Measurements from ENCODE around the gene ARHGEF2. TPM values are rescaled to one million over a fixed set of nuclear protein-coding genes. Genes with fewer than 3 reads are reported as not detected.

ARHGEF2 gene
- total and polyA plus RNA-seq, 2 experiments from 2014 or later, result 30.1 to 46.9 TPM

DNA sequence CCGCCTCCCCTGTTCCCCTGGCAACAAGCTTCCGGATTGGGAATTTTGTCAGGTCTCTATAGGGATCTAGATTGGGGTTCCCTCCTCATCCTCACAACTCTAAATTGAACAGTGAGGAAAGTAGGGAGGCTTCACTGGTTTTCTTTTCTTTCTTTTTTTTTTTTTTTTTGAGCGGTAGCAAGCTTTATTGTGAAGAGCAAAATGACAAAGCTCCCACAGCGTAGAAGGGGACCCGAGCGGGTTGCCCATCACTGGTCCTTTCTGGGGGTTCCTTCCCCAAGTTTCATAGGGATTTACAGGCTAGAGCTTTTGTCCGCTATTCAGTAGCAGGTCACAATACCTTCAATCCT lies 10.3 kb downstream of the ARHGEF2 start:
- Histone ChIP-seq H2AFZ (no peak overlapping the region), H4K20me1 (ENCODE audit: insufficient read depth, poor library complexity, severe bottlenecking) (peaks cover 43% of the 10 kb centered on the region), H3K4me1 (ENCODE audit: insufficient read depth) (peaks cover 3% of the 10 kb centered on the region), H3K9me3 (ENCODE audit: low read depth) (no peaks in the 10 kb centered on the region), H3K4me2 (no peak overlapping the region), H3K4me3 (no peak overlapping the region), H3K9me2 (replicated peaks; ENCODE audit: insufficient read depth) (no peaks in the 10 kb centered on the region), H3K27me3 (no peaks in the 10 kb centered on the region), H3K79me2 (peaks cover 54% of the 10 kb centered on the region), H3K27ac (no peak overlapping the region), H3K36me3 (replicated peaks; ENCODE audit: insufficient read depth, low read depth) (no peaks in the 10 kb centered on the region)
- DNase-seq (ENCODE audit: low spot score), result no peak
- TF ChIP-seq EZH2 (IDR thresholded peaks at IDR 0.05; ENCODE audit: borderline replicate concordance) (no peak), EZH2phosphoT487 (IDR thresholded peaks at IDR 0.05; ENCODE audit: low read depth, severe bottlenecking, unreplicated experiment) (no peak)
- TF ChIP-seq, protein P1, sequence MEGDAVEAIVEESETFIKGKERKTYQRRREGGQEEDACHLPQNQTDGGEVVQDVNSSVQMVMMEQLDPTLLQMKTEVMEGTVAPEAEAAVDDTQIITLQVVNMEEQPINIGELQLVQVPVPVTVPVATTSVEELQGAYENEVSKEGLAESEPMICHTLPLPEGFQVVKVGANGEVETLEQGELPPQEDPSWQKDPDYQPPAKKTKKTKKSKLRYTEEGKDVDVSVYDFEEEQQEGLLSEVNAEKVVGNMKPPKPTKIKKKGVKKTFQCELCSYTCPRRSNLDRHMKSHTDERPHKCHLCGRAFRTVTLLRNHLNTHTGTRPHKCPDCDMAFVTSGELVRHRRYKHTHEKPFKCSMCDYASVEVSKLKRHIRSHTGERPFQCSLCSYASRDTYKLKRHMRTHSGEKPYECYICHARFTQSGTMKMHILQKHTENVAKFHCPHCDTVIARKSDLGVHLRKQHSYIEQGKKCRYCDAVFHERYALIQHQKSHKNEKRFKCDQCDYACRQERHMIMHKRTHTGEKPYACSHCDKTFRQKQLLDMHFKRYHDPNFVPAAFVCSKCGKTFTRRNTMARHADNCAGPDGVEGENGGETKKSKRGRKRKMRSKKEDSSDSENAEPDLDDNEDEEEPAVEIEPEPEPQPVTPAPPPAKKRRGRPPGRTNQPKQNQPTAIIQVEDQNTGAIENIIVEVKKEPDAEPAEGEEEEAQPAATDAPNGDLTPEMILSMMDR (IDR thresholded peaks at IDR 0.05; ENCODE audit: poor library complexity), result no peak
- 84% methylated on average over 7 of the region's 7 CpGs for WGBS (ENCODE audit: low lambda C conversion rate, missing lambda C conversion rate)

DNA sequence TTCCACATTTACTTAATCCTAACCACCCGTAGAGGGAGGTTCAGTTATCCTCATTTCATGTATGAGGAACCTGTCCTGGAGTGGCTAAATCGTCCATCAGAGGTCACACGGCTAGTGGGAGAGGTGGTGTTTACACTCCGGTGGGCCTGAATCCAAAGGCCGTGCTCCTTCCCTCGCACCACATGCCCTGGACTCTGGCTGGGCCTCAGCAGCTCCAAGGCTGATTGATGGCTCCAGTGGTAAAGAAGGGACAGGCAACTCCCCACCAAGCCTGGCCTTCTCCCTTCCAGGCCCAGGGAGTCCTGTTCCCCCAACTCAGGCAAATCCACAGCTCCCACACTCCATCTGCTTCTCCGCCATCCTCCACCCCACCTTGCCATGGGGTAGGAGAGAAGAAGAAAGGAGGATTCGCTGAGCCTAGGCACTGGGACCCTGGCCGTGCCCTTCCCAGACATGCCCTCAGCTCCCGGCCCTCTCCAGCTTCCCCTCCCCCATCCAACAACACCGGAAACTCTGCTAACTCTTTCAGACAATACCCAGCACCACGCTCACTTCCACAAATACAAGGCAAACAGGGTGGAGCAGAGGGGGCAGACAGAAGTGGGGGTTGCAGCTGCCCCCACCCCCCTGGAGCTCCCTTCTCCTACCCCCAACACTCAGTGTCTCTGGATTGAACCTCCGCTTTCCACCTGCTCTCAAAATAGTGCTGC lies 10.9 kb downstream of the ARHGEF2 start:
- Histone ChIP-seq H3K9me3 (ENCODE audit: low read depth) (no peaks in the 10 kb centered on the region), H2AFZ (no peak overlapping the region), H3K36me3 (replicated peaks; ENCODE audit: insufficient read depth, low read depth) (no peaks in the 10 kb centered on the region), H3K4me1 (ENCODE audit: insufficient read depth) (peaks cover under 1% of the 10 kb centered on the region), H4K20me1 (ENCODE audit: insufficient read depth, poor library complexity, severe bottlenecking) (peaks cover 39% of the 10 kb centered on the region), H3K4me2 (no peak overlapping the region), H3K79me2 (peaks cover 49% of the 10 kb centered on the region), H3K4me3 (no peak overlapping the region), H3K9me2 (replicated peaks; ENCODE audit: insufficient read depth) (no peaks in the 10 kb centered on the region), H3K27ac (no peak overlapping the region), H3K27me3 (no peaks in the 10 kb centered on the region)
- 78% methylated on average over 13 of the region's 13 CpGs for WGBS (ENCODE audit: low lambda C conversion rate, missing lambda C conversion rate)
- TF ChIP-seq EZH2phosphoT487 (IDR thresholded peaks at IDR 0.05; ENCODE audit: low read depth, severe bottlenecking, unreplicated experiment), result no peak
- DNase-seq (ENCODE audit: low spot score), result no peak

DNA sequence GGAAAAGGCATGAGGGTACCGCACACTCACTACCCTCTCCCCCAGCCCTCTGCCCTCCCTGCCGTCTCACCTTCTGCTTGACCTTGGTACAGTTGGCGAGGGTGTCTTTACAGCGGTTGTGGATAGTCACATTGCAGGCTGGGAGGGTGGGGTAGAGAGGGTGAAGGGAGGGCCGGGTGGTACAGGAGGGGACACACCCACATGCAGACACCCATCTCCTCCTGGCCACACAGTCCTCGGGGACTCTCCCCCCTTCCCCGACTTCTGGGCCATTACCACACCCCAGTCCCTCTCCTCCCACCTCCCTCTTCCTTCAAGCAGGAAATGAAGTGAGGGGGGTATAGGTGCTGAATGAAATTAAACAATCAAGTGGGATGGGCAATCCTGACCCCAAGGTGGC lies 11.6 kb downstream of the ARHGEF2 start:
- DNase-seq (ENCODE audit: low spot score), result no peak
- H2AFZ ChIP-seq, result no peak overlapping the region
- H3K4me3 ChIP-seq, result no peak overlapping the region
- no peak overlapping the region for H3K27ac ChIP-seq
- peaks cover 32% of the 10 kb centered on the region for H4K20me1 ChIP-seq (ENCODE audit: insufficient read depth, poor library complexity, severe bottlenecking)
- H3K9me2 ChIP-seq (replicated peaks; ENCODE audit: insufficient read depth), result no peaks in the 10 kb centered on the region
- H3K79me2 ChIP-seq, result peaks cover 42% of the 10 kb centered on the region
- TF ChIP-seq EZH2 (IDR thresholded peaks at IDR 0.05; ENCODE audit: borderline replicate concordance), result no peak
- TF ChIP-seq, protein P1 (IDR thresholded peaks at IDR 0.05; ENCODE audit: poor library complexity), result no peak
- H3K4me2 ChIP-seq, result no peak overlapping the region
- WGBS (ENCODE audit: low lambda C conversion rate, missing lambda C conversion rate), result 89% methylated on average over 7 of the region's 7 CpGs
- no peaks in the 10 kb centered on the region for H3K36me3 ChIP-seq (replicated peaks; ENCODE audit: insufficient read depth, low read depth)
- H3K9me3 ChIP-seq (ENCODE audit: low read depth), result no peaks in the 10 kb centered on the region
- no peaks in the 10 kb centered on the region for H3K27me3 ChIP-seq
- no peaks in the 10 kb centered on the region for H3K4me1 ChIP-seq (ENCODE audit: insufficient read depth)

DNA sequence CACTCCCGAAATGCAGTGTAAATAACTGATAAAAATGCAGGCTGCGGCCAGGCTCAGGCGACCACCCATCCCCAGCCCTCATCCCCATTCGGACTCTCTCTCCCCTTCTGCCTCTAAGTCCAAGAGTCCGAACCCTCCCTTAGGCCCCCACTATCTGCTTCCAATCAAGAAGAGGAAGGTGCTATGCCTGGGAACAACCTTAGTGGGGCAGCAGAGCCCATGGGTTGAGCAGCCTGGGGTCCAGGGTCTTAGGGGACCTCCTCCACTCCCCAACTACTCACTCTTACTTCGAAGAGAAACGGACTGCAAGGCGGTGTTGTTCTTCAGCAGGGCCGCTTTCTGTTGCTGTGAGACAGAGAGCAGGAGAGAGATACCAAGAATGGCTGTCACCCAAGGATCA lies 12.2 kb downstream of the ARHGEF2 start:
- no peaks in the 10 kb centered on the region for H3K27me3 ChIP-seq
- no peaks in the 10 kb centered on the region for H3K4me1 ChIP-seq (ENCODE audit: insufficient read depth)
- TF ChIP-seq EZH2phosphoT487 (IDR thresholded peaks at IDR 0.05; ENCODE audit: low read depth, severe bottlenecking, unreplicated experiment) (no peak), EZH2 (IDR thresholded peaks at IDR 0.05; ENCODE audit: borderline replicate concordance) (no peak)
- TF ChIP-seq, protein P1 (IDR thresholded peaks at IDR 0.05; ENCODE audit: poor library complexity), result peak; percentile 17
- peaks cover 27% of the 10 kb centered on the region for H4K20me1 ChIP-seq (ENCODE audit: insufficient read depth, poor library complexity, severe bottlenecking)
- no peak overlapping the region for H3K4me3 ChIP-seq
- no peaks in the 10 kb centered on the region for H3K36me3 ChIP-seq (replicated peaks; ENCODE audit: insufficient read depth, low read depth)
- no peak for DNase-seq (ENCODE audit: low spot score)
- H2AFZ ChIP-seq, result no peak overlapping the region
- no peak overlapping the region for H3K27ac ChIP-seq
- H3K9me2 ChIP-seq (replicated peaks; ENCODE audit: insufficient read depth), result no peaks in the 10 kb centered on the region
- no peaks in the 10 kb centered on the region for H3K9me3 ChIP-seq (ENCODE audit: low read depth)
- H3K79me2 ChIP-seq, result peaks cover 36% of the 10 kb centered on the region
- 89% methylated on average over 9 of the region's 9 CpGs for WGBS (ENCODE audit: low lambda C conversion rate, missing lambda C conversion rate)
- no peak overlapping the region for H3K4me2 ChIP-seq

All from hepatocyte (in vitro differentiated cells).